HG03060 (cell line): ENCODE results near the gene TMEM130.

Experiments used
- ATAC-seq: cut with Tn5 transposase; IDR thresholded peaks from one replicate; pipeline ENCODE4 v1.9.1; 2021; ENCODE audit warnings: low read depth, moderate number of reproducible peaks; ENCODE audit not compliant: unreplicated experiment

TMEM130 gene

GRCh38 chr7:98869597-98870120 lies at the start of gene TMEM130:
TSS of gene TMEM130 (minus strand) at chr7:98870014. CDS start at chr7:98869861, 153 bp downstream.
- ATAC-seq = no peak

- no peak for ATAC-seq
Measured at GRCh38 chr7:98917331-98917730, 47.5 kb upstream of the TMEM130 start.

- no peak for ATAC-seq
Measured at GRCh38 chr7:98913612-98914011, 43.8 kb upstream of the TMEM130 start.

GRCh38 chr7:98913026-98913425 lies 43.2 kb upstream of the TMEM130 start:
- no peak for ATAC-seq

- no peak for ATAC-seq
Measured at GRCh38 chr7:98911916-98912315, 42.1 kb upstream of the TMEM130 start.

GRCh38 chr7:98910427-98910826 lies 40.6 kb upstream of the TMEM130 start:
- ATAC-seq = no peak

GRCh38 chr7:98909487-98909886 lies 39.7 kb upstream of the TMEM130 start:
- no peak for ATAC-seq

GRCh38 chr7:98908585-98908984 lies 38.8 kb upstream of the TMEM130 start:
- ATAC-seq = no peak

- no peak for ATAC-seq
Measured at GRCh38 chr7:98907570-98907969, 37.8 kb upstream of the TMEM130 start.

- ATAC-seq = no peak
Measured at GRCh38 chr7:98903246-98903645, 33.4 kb upstream of the TMEM130 start.

- no peak for ATAC-seq
Measured at GRCh38 chr7:98902523-98902922, 32.7 kb upstream of the TMEM130 start.

- no peak for ATAC-seq
Measured at GRCh38 chr7:98900815-98901214, 31.0 kb upstream of the TMEM130 start.

- ATAC-seq = no peak
Measured at GRCh38 chr7:98899816-98900215, 30.0 kb upstream of the TMEM130 start.

- ATAC-seq = no peak
Measured at GRCh38 chr7:98892609-98893008, 22.8 kb upstream of the TMEM130 start.

- ATAC-seq = no peak
Measured at GRCh38 chr7:98887038-98887437, 17.2 kb upstream of the TMEM130 start.

- no peak for ATAC-seq
Measured at GRCh38 chr7:98884416-98884815, 14.6 kb upstream of the TMEM130 start.

GRCh38 chr7:98881561-98882315 lies 11.9 kb upstream of the TMEM130 start:
- ATAC-seq = no peak

- no peak for ATAC-seq
Measured at GRCh38 chr7:98880485-98880884, 10.7 kb upstream of the TMEM130 start.

GRCh38 chr7:98879979-98880315 lies 10.1 kb upstream of the TMEM130 start:
- ATAC-seq = no peak

- ATAC-seq = peak; percentile 57
Measured at GRCh38 chr7:98879198-98879978, 9.6 kb upstream of the TMEM130 start.

- no peak for ATAC-seq
Measured at GRCh38 chr7:98878365-98879197, 8.8 kb upstream of the TMEM130 start, which contains the start of gene TRRAP. TSS of gene TRRAP (plus strand) at chr7:98878532. CDS start at chr7:98881151, 2,619 bp downstream.
